NCI-H345 treated with DMSO at 0.1 percent for 48 hours (cell line): Measurements from ENCODE around the gene TBC1D23.
"Not testable (repeated sequence)": the region's sequence is repeated elsewhere in the genome, so short reads cannot be mapped to it uniquely, and the experiment has no call there.

ENCODE experiments used
- DNase-seq: peaks from one replicate; lab custom pipeline; 2025; ENCODE audit not compliant: unreplicated experiment; lab: John Stamatoyannopoulos, UW

Gene TBC1D23

GRCh38 chr3:100254168-100254777 lies 6.5 kb upstream of the TBC1D23 start:
- no peak for DNase-seq

DNA sequence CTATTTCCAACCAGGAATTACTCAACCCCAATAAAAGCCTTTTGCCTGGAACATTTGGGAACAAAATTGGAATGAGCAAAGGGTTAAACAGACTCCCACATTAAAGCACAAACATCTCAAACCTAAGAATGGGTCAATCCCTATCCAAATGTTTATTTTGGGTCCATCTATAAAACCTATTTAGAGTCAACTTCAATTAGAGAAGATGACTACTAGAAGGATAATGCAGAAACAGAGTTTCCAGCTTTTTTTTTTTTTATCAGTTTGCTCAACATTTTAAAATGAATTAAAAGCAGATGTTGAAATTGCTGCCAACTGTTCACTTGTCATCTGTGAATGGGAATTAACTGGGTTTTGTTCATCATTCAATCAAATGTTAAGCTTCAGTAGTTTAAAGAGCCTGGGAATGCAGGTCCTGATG lies 4.1 kb upstream of the TBC1D23 start:
- DNase-seq, result no peak

DNA sequence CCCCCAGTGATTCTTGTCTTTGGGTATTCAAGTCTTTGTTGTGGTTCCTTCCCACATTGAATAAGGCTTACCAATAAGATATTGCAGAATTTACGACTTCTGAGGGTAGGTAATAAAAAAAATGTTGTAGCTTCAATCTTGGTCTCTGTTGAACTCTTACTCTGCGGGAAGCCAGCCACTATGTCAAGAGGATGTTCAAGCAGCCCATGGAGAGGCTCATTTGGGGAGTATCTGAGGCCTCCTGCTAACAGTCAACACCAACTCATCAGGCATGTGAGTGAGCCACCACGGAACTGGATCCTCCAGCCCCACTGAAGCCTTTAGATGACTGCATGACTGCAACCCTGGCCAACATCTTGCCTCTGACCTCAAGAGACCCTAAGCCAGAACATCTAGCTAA lies 3.2 kb upstream of the TBC1D23 start:
- no peak for DNase-seq

DNA sequence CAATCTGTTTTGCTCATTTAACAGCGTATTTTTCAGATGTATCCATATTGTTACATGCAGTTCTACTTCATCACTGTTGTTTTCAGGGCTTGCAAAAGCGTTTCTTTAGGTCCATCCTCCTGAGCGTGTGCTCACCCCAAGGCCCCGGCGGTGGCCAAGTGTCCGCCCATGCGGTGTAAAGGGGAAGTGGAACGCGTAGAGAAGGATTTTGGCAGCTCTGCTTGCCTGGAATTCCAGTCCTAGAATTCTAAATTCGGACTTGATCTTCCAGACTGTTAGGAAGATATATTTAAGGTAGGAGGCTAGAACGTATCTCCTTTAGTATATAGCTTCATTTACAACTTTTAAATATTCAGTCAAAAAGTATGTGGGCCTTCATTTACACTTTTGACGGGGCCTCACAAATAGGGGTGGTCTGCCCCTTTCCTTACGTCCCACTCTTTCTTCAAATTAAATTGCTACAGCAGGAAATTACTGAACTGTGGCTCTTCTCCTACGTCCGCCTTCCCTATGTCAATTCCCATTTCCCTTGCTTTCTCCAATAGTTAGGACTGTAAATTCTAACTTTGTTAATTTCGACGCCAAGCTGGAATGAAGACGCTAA lies 609 bp upstream of the TBC1D23 start:
- peak; percentile 31 for DNase-seq

DNA sequence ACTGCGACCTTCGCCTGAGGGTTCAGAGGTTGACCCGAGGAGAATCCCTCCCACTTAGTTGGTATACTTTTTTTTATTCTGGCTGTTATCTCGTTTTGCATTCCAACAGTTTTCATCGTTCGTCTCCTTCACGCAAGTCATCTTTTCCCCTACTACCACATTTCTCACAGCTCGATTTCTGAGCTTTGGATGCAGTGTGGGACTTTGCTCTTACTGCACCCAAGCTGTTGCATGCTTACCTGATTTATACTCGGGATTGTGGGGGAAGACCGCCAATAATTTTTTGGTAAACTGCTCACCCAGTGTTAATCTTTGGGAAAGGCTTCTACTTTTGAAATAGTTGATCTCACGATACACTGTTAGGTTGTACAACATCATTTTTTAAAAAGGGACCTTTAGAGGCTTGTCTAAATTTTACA lies 702 bp downstream of the TBC1D23 start:
- DNase-seq, result no peak

DNA sequence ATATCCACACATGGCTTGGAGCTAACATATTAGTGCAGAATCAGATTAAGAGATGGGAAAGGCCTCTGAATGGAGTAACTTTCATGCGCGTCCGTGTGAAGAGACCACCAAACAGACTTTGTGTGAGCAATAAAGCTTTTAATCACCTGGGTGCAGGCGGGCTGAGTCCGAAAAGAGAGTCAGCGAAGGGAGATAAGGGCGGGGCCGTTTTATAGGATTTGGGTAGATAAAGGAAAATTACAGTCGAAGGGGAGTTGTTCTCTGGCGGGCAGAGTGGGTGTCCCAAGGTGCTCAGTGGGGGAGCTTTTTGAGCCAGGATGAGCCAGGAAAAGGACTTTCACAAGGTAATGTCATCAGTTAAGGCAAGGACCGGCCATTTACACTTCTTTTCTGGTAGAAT lies 2.1 kb downstream of the TBC1D23 start:
- DNase-seq, result not testable (repeated sequence)

DNA sequence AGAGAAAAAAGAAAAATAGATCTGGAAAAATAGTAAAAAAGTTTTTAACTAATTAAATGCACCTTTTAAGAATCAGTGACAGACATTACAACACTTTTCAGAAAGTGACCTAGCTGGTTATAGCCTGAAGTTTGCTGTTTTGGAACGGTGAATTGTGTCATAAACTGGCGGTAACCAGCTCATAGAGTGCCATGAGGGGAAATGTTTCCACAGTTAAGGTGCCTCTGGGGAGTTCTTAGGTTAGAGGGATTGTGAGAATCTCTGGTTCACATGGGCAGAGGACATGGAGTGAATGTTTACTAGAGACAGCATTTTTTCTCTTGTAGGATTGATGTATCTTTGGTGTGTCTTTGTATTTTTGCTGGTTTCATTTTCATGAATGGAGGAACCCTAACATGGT lies 2.8 kb downstream of the TBC1D23 start:
- DNase-seq, result no peak

DNA sequence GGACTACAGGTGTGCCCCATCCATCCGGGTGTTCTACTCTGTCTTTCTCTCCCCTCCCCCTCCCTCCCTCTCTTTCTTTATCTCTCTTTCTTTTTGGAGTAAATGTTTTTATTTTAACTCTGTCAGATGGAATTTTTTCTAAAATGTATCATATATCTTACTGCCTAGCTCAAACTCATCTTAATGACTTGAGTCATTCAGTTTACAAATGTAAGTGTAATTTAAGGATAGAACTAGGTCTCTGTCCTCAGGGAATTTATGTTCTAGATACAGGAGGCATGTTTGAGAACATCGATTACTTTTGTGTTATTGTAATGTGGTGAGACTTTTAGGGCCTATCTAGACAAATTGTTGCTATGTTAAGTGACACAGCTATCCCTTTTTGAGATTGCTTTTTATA lies 3.5 kb downstream of the TBC1D23 start:
- no peak for DNase-seq

DNA sequence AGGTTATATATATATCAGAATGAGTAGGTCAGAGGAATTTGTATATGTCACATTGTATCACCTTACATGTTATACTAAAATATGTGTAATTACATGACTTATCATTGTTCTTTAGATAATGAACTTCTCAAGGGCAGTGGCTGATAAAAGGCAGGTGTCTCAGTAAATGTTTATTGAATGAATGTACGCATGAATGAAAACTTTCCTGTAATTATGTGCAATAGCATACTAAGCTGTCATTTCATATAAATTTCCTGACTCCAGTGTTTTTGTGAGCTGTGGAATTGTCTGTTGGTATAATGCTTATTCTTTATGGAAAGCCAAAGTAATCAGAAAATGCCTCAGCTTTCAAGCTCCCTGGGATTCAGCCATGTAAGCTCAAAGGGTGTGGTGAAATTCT lies 4.2 kb downstream of the TBC1D23 start:
- no peak for DNase-seq

GRCh38 chr3:100266531-100266930 lies 5.7 kb downstream of the TBC1D23 start:
- no peak for DNase-seq

GRCh38 chr3:100268156-100268555 lies 7.4 kb downstream of the TBC1D23 start:
- no peak for DNase-seq

GRCh38 chr3:100269001-100269400 lies 8.2 kb downstream of the TBC1D23 start:
- no peak for DNase-seq

DNA sequence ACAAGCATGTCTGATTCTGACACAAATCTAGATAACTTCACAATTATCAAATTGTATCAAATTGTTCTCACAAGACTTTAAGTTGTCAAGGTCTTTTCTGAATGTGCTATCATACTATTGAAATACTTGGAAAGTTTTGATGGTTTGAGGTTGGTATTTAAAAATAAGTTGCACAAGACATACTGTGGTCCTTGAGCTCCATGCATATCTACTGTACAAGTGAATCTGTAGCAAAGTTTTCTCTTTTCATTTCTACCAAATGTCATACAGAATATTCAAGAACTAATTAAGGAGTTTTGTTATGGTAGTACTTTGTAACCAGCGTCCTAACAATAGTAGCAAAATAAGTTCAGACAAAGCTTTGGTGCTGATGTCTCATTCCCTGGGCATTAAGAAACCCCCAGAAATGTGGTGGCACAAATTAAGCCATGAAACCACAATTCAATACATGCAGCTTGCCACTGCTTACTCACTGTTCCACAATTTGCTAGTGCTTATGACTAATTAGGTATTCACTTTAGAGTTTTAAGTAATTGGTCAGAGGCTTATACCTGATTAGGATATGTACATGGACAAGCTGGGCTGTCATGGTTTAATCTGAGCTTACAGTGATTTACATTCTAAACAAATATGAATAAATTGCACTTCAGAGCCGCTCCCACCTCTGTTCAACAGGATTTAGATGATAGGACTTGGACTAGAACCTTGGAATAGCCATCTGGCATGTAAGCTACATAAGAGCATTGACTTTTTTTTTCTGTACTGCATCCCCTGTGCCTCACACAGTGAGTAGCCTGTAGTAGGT lies 8.8 kb downstream of the TBC1D23 start:
- DNase-seq, result no peak

DNA sequence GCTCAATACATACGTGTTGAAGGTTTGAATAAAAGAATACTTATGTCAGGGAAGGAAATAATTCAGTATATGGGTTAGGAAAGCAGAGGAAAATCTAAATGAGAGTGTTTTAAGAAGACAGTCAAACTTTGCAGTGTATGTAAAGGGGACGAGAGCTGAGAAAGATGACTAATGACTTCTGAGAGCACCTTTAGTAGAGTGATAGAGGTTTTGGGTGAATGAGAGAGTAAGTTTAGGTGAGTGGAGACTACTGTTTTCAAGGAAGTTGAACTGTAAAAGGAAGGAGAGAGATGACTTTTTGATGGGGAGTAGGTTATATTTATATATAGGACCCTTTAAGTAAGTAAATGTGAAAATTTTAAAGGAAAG lies 9.4 kb downstream of the TBC1D23 start:
- no peak for DNase-seq

DNA sequence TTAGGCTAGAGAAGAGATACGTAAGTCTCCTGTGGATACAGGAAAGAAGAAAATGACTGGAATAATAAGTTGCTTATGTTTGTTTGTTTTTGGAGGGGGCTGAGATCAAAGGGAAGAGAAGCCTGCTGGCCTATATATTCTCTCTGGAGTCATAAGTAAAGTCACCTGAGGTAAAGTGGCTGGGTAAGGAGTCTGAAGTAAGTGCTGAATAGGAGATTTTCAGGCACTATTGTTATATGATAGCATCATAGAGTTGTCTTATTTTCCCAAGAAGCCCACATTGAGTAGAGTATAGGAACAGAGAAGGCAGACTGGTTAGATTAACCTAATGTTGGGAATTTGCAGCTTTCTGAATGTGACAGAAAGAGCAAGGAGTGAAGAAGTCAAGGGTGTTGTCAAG lies 10.7 kb downstream of the TBC1D23 start:
- DNase-seq, result no peak

DNA sequence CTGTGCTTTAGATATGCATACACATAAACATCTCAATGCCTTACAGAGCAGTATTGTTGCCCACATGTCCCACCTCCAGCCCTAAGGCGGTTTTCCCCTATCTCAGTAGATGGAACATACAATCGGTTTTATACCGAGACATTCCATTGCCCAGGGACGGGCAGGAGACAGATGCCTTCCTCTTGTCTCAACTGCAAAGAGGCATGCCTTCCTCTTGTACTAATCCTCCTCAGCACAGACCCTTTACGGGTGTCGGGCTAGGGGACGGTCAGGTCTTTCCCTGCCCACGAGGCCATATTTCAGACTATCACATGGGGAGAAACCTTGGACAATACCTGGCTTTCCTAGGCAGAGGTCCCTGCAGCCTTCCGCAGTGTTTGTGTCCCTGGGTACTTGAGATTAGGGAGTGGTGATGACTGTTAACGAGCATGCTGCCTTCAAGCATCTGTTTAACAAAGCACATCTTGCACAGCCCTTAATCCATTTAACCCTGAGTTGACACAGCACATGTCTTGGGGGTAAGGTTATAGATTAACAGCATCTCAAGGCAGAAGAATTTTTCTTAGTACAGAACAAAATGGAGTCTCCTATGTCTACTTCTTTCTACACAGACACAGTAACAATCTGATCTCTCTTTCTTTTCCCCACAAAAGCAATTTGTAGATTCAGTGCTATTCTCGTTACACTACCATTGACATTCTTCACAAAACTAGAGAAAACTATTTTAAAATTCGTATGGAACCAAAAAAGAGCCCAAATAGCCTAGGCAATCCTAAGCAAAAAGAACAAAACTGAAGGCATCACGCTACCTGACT lies 12.2 kb downstream of the TBC1D23 start:
- not testable (repeated sequence) for DNase-seq

- no peak for DNase-seq
These were observed 13.6 kb downstream of the TBC1D23 start for GRCh38 chr3:100274361-100274760.

DNA sequence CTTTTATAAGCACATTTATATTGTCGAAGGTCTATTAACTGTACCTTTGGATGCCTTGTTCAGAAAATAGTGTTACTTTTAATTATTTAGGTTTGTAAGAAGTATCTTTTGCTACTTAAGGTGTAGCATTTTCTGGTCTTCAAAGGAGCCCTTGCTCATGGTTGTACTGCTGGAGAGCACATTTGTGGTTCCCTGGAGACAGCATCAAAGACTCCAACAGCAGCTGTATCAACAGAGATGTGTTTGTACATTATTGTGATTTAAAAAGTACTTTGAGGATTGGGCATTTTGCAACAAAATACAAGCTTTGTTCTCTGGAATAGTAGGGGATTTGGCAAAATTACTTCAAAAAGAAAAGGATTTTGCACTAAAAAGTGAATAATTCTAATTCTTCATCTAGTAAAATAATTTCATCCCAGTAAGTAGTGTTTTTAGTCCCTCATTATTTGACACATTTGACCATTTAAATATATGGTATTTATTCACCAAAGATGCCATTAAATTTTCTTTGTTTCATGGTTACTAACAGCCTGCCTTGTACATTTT lies 16.5 kb downstream of the TBC1D23 start:
- peak; percentile 48 for DNase-seq

DNA sequence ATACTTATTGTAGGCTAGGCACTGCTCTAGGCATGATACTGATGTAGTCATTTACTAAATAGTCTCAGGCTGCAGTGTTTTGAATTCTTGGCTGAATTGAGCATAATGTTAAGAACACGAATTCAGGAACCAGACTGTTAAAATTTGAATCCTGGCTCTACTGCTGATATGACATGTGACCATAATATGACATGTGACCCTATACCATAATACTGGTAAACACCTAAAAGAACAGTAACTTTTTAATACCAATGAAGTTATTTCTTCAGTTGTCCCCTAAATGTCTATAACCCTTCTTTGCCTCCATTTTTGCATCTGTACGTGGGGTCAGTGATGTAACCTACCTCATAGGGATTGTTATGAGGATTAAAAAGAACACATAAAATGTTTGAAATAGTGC lies 18.1 kb downstream of the TBC1D23 start:
- no peak for DNase-seq

- no peak for DNase-seq
These were observed 27.6 kb downstream of the TBC1D23 start for GRCh38 chr3:100288288-100288894.

DNA sequence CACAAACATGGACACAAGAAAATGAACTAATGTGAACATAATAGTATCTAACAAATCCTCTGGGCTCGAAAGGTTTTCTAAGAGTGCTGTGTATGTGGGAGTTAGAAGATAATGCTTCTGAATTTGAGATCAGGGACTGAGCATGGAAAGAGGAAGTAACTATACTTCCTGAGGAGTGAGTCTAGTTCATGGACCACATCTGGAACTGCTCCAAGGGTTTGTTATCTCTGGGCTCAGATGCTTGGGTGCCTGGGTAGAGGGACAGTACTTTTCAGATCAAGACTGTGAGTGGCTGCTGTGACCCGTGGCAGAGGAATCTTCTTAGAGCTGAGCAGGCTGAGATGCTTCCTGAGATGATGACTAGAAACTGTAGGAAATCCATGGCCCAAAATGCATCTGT lies 28.5 kb downstream of the TBC1D23 start:
- DNase-seq, result no peak
